Measurements from ENCODE around the gene INIP.

The INIP gene

GRCh38 chr9:112696461-112696860 is 21.5 kb downstream of the INIP start:
- TF ChIP-seq EZH2phosphoT487 (IDR thresholded peaks at IDR 0.05; ENCODE audit: low read length) (no peak), EZH2 (optimal IDR thresholded peaks at IDR 0.05; ENCODE audit: low read depth, low read length) (no peak)
- TF ChIP-seq, protein P1, sequence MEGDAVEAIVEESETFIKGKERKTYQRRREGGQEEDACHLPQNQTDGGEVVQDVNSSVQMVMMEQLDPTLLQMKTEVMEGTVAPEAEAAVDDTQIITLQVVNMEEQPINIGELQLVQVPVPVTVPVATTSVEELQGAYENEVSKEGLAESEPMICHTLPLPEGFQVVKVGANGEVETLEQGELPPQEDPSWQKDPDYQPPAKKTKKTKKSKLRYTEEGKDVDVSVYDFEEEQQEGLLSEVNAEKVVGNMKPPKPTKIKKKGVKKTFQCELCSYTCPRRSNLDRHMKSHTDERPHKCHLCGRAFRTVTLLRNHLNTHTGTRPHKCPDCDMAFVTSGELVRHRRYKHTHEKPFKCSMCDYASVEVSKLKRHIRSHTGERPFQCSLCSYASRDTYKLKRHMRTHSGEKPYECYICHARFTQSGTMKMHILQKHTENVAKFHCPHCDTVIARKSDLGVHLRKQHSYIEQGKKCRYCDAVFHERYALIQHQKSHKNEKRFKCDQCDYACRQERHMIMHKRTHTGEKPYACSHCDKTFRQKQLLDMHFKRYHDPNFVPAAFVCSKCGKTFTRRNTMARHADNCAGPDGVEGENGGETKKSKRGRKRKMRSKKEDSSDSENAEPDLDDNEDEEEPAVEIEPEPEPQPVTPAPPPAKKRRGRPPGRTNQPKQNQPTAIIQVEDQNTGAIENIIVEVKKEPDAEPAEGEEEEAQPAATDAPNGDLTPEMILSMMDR (IDR thresholded peaks at IDR 0.05; ENCODE audit: low read length): no peak
- no peak overlapping the region for H2AFZ ChIP-seq (ENCODE audit: low read length)
- peaks cover 7% of the 10 kb centered on the region for H3K4me1 ChIP-seq (ENCODE audit: low read length)
- H3K9me2 ChIP-seq (replicated peaks; ENCODE audit: insufficient read depth, low read length): no peaks in the 10 kb centered on the region
- H3K27ac ChIP-seq (ENCODE audit: low read length): no peak overlapping the region
- no peaks in the 10 kb centered on the region for H3K36me3 ChIP-seq (replicated peaks; ENCODE audit: insufficient read depth, low read length)
- H4K20me1 ChIP-seq (ENCODE audit: insufficient read depth, low read length): no peaks in the 10 kb centered on the region; the same call in 1 of the 2 replicates
- no peaks in the 10 kb centered on the region for H3K9me3 ChIP-seq (replicated peaks; ENCODE audit: insufficient read depth, low read length)
- H3K4me2 ChIP-seq (ENCODE audit: low read depth, low read length): no peak overlapping the region
- H3K79me2 ChIP-seq (ENCODE audit: low read length): peaks cover 9% of the 10 kb centered on the region; the same call in 1 of the 2 replicates
- H3F3A ChIP-seq (ENCODE audit: insufficient read depth, low read length): peaks cover 3% of the 10 kb centered on the region; the same call in 1 of the 2 replicates
- no peak overlapping the region for H3K9ac ChIP-seq (ENCODE audit: low read length)
- 0 out of 2 replicates have a peak, but pooled peaks cover 4% of the 10 kb centered on the region for H3K27me3 ChIP-seq (replicated peaks; ENCODE audit: insufficient read depth, low read length)
- no peak for DNase-seq
- H3K4me3 ChIP-seq (ENCODE audit: low read length): no peak overlapping the region

DNA sequence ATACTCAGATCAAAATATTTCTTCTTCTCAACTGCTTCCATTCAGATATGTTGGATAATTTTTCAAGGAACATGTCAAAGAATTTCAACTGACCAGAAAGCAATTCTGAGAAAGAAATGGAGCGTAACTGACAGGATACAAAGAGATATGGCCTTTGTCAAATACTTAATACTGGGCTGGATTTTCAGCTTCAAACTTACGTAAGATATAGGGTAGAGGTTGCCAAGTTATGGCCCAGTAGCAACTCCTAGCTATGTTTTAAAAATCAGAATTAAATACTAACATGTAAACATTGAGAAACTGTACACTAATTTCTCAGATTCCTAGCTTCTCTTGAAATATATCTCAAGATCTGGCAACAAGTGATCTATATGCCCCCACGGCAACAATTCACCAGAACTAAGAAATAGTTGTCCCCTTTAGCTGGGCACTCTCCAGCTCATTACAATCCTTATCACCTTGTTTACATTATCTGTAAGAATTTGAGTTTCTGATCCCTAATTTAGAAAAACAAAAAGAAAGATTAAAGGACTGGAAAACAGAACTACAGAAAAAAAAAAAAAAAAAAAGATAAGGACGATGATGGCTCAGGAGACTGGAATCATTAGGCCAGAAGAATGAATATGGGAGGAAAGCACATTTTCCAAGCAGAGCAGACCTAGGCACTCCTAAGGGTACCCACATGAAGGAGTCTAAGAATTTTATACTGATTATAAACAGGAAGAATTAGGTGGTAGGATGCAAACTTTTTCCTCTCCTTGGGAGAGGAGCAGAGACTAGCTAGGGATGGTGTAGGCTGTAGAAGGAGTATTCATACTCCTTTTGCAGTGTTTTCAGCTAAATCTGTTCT is 23.0 kb downstream of the INIP start:
- Histone ChIP-seq H3K4me1 (ENCODE audit: low read length) (peaks cover 4% of the 10 kb centered on the region), H3K4me2 (ENCODE audit: low read depth, low read length) (no peak overlapping the region), H3K27ac (ENCODE audit: low read length) (no peak overlapping the region), H4K20me1 (ENCODE audit: insufficient read depth, low read length) (no peaks in the 10 kb centered on the region; the same call in 1 of the 2 replicates), H3K36me3 (replicated peaks; ENCODE audit: insufficient read depth, low read length) (no peaks in the 10 kb centered on the region), H3K4me3 (ENCODE audit: low read length) (no peak overlapping the region), H3K79me2 (ENCODE audit: low read length) (peaks cover 9% of the 10 kb centered on the region; the same call in 1 of the 2 replicates), H3F3A (ENCODE audit: insufficient read depth, low read length) (peaks cover 3% of the 10 kb centered on the region; the same call in 1 of the 2 replicates), H2AFZ (ENCODE audit: low read length) (no peak overlapping the region), H3K9me3 (replicated peaks; ENCODE audit: insufficient read depth, low read length) (no peaks in the 10 kb centered on the region), H3K9me2 (replicated peaks; ENCODE audit: insufficient read depth, low read length) (no peaks in the 10 kb centered on the region), H3K9ac (ENCODE audit: low read length) (no peak overlapping the region), H3K27me3 (replicated peaks; ENCODE audit: insufficient read depth, low read length) (0 out of 2 replicates have a peak, but pooled peaks cover 4% of the 10 kb centered on the region)
- no peak for TF ChIP-seq EZH2phosphoT487 (IDR thresholded peaks at IDR 0.05; ENCODE audit: low read length)
- no peak for DNase-seq

GRCh38 chr9:112689161-112689740 is 28.7 kb downstream of the INIP start:
- no peaks in the 10 kb centered on the region for H3F3A ChIP-seq (ENCODE audit: insufficient read depth, low read length)
- H4K20me1 ChIP-seq (ENCODE audit: insufficient read depth, low read length): no peaks in the 10 kb centered on the region
- H3K9me2 ChIP-seq (replicated peaks; ENCODE audit: insufficient read depth, low read length): no peaks in the 10 kb centered on the region
- H3K27me3 ChIP-seq (replicated peaks; ENCODE audit: insufficient read depth, low read length): no peaks in the 10 kb centered on the region
- no peak overlapping the region for H3K27ac ChIP-seq (ENCODE audit: low read length)
- no peak for DNase-seq
- H3K79me2 ChIP-seq (ENCODE audit: low read length): no peaks in the 10 kb centered on the region
- TF ChIP-seq EZH2phosphoT487 (IDR thresholded peaks at IDR 0.05; ENCODE audit: low read length): no peak
- no peak for TF ChIP-seq EZH2 (optimal IDR thresholded peaks at IDR 0.05; ENCODE audit: low read depth, low read length)
- TF ChIP-seq, protein P1 (IDR thresholded peaks at IDR 0.05; ENCODE audit: low read length): no peak
- H3K4me2 ChIP-seq (ENCODE audit: low read depth, low read length): no peak overlapping the region
- H3K4me1 ChIP-seq (ENCODE audit: low read length): no peaks in the 10 kb centered on the region
- no peak overlapping the region for H3K4me3 ChIP-seq (ENCODE audit: low read length)
- H2AFZ ChIP-seq (ENCODE audit: low read length): no peak overlapping the region
- no peak overlapping the region for H3K9ac ChIP-seq (ENCODE audit: low read length)
- 0 out of 2 replicates have a peak, but pooled peaks cover 3% of the 10 kb centered on the region for H3K36me3 ChIP-seq (replicated peaks; ENCODE audit: insufficient read depth, low read length)
- no peaks in the 10 kb centered on the region for H3K9me3 ChIP-seq (replicated peaks; ENCODE audit: insufficient read depth, low read length)

All from MM.1S (cell line).